ENCODE data around the gene WNK4. TPM values are rescaled to one million over a fixed set of nuclear protein-coding genes. Genes with fewer than 3 reads are reported as not detected.
A peak's percentile ranks its signal among the peaks of the same experiment; 100 is the strongest.

The WNK4 gene
- total RNA-seq, 1 donor from 2014 or later = 8.9 TPM

- DNase-seq (ENCODE audit: low spot score) = no peak
- peaks cover 26% of the 10 kb centered on the region for H3K4me1 Mint-ChIP-seq (ENCODE audit: unreplicated experiment)
- peaks cover 6% of the 10 kb centered on the region for H3K36me3 Mint-ChIP-seq (ENCODE audit: low read depth, unreplicated experiment)
- H3K4me3 Mint-ChIP-seq (ENCODE audit: unreplicated experiment) = peak overlapping the region; percentile 95
- no peak for TF ChIP-seq CTCF (IDR thresholded peaks at IDR 0.05; ENCODE audit: unreplicated experiment)
- H3K9me3 Mint-ChIP-seq (ENCODE audit: unreplicated experiment) = no peaks in the 10 kb centered on the region
- H3K27ac Mint-ChIP-seq (ENCODE audit: unreplicated experiment) = no peak overlapping the region
- H3K27me3 Mint-ChIP-seq (ENCODE audit: unreplicated experiment) = peaks cover 11% of the 10 kb centered on the region
Observed at GRCh38 chr17:42797067-42798007, 16.9 kb downstream of the WNK4 start.

- no peak for TF ChIP-seq CTCF (IDR thresholded peaks at IDR 0.05; ENCODE audit: unreplicated experiment)
- DNase-seq (ENCODE audit: low spot score) = no peak
- Mint-ChIP-seq H3K4me3 (ENCODE audit: unreplicated experiment) (peak overlapping the region; percentile 95), H3K9me3 (ENCODE audit: unreplicated experiment) (no peaks in the 10 kb centered on the region), H3K27me3 (ENCODE audit: unreplicated experiment) (peaks cover 11% of the 10 kb centered on the region), H3K27ac (ENCODE audit: unreplicated experiment) (no peak overlapping the region), H3K4me1 (ENCODE audit: unreplicated experiment) (peaks cover 30% of the 10 kb centered on the region), H3K36me3 (ENCODE audit: low read depth, unreplicated experiment) (peaks cover 6% of the 10 kb centered on the region)
Observed at GRCh38 chr17:42798011-42798382, 17.6 kb downstream of the WNK4 start.

GRCh38 chr17:42798383-42799380 lies 18.3 kb downstream of the WNK4 start, which contains the start of the genes CNTD1 and COA3:
Gene CNTD1 (plus strand): TSS chr17:42798861. CDS start chr17:42799068, 207 bp downstream.
Gene COA3 (minus strand): TSS chr17:42798704. CDS start chr17:42798681, 23 bp downstream.
- Mint-ChIP-seq H3K36me3 (ENCODE audit: low read depth, unreplicated experiment) (peaks cover 6% of the 10 kb centered on the region), H3K27me3 (ENCODE audit: unreplicated experiment) (peaks cover 11% of the 10 kb centered on the region), H3K27ac (ENCODE audit: unreplicated experiment) (peak within 1 kb of the TSS; percentile 37), H3K9me3 (ENCODE audit: unreplicated experiment) (no peaks in the 10 kb centered on the region), H3K4me3 (ENCODE audit: unreplicated experiment) (peak within 1 kb of the TSS; percentile 95), H3K4me1 (ENCODE audit: unreplicated experiment) (peaks cover 36% of the 10 kb centered on the region)
- DNase-seq (ENCODE audit: low spot score) = peak; percentile 83
- TF ChIP-seq CTCF (IDR thresholded peaks at IDR 0.05; ENCODE audit: unreplicated experiment) = no peak

- DNase-seq (ENCODE audit: low spot score) = no peak
- no peak for TF ChIP-seq CTCF (IDR thresholded peaks at IDR 0.05; ENCODE audit: unreplicated experiment)
- no peak overlapping the region for H3K4me3 Mint-ChIP-seq (ENCODE audit: unreplicated experiment)
- no peaks in the 10 kb centered on the region for H3K36me3 Mint-ChIP-seq (ENCODE audit: low read depth, unreplicated experiment)
- H3K9me3 Mint-ChIP-seq (ENCODE audit: unreplicated experiment) = no peaks in the 10 kb centered on the region
- peaks cover 9% of the 10 kb centered on the region for H3K27me3 Mint-ChIP-seq (ENCODE audit: unreplicated experiment)
- H3K4me1 Mint-ChIP-seq (ENCODE audit: unreplicated experiment) = peaks cover 18% of the 10 kb centered on the region
- no peak overlapping the region for H3K27ac Mint-ChIP-seq (ENCODE audit: unreplicated experiment)
Observed at GRCh38 chr17:42803074-42803883, 22.9 kb downstream of the WNK4 start.
